ENCODE results near the gene MEF2B.
A peak's percentile ranks its signal among the peaks of the same experiment; 100 is the strongest.

The MEF2B gene

GRCh38 chr19:19170053-19170872 lies at the start of gene MEF2B:
MEF2B (minus strand) TSS chr19:19170263; CDS start chr19:19150735, 19,528 bp downstream.
- DNase-seq = no peak

GRCh38 chr19:19218911-19219310 lies 48.8 kb upstream of the MEF2B start:
- DNase-seq = no peak

GRCh38 chr19:19217099-19217498 lies 47.0 kb upstream of the MEF2B start:
- no peak for DNase-seq

GRCh38 chr19:19215792-19216191 lies 45.7 kb upstream of the MEF2B start:
- DNase-seq = no peak

- DNase-seq = no peak
Measured at GRCh38 chr19:19214892-19215291, 44.8 kb upstream of the MEF2B start.

GRCh38 chr19:19214159-19214490 lies 44.1 kb upstream of the MEF2B start:
- no peak for DNase-seq

GRCh38 chr19:19213426-19214158 lies 43.5 kb upstream of the MEF2B start:
- DNase-seq = no peak

GRCh38 chr19:19212916-19213315 lies 42.9 kb upstream of the MEF2B start:
- no peak for DNase-seq

GRCh38 chr19:19211499-19212420 lies 41.7 kb upstream of the MEF2B start, which contains the start of gene NCAN:
NCAN (plus strand) TSS chr19:19211958; CDS start chr19:19216954, 4,996 bp downstream.
- peak; percentile 21 for DNase-seq

GRCh38 chr19:19209372-19209771 lies 39.3 kb upstream of the MEF2B start:
- peak; percentile 12 for DNase-seq

GRCh38 chr19:19207637-19208572 lies 37.8 kb upstream of the MEF2B start:
- no peak for DNase-seq

GRCh38 chr19:19206938-19207337 lies 36.9 kb upstream of the MEF2B start:
- DNase-seq = no peak

GRCh38 chr19:19205416-19206410 lies 35.6 kb upstream of the MEF2B start:
- DNase-seq = no peak

- DNase-seq = no peak
Measured at GRCh38 chr19:19204181-19204580, 34.1 kb upstream of the MEF2B start.

GRCh38 chr19:19203012-19203856 lies 33.2 kb upstream of the MEF2B start, which contains the start of gene NR2C2AP:
NR2C2AP (minus strand) TSS chr19:19203414; CDS start chr19:19203060, 354 bp downstream.
- DNase-seq = peak; percentile 92

- no peak for DNase-seq
Measured at GRCh38 chr19:19202707-19203011, 32.6 kb upstream of the MEF2B start.

- DNase-seq = no peak
Measured at GRCh38 chr19:19201697-19202630, 31.9 kb upstream of the MEF2B start.

- DNase-seq = no peak
Measured at GRCh38 chr19:19193926-19194325, 23.9 kb upstream of the MEF2B start.
